ENCODE measurements around the gene CST9.
"Not testable (repeated sequence)": the region's sequence is repeated elsewhere in the genome, so short reads cannot be mapped to it uniquely, and the experiment has no call there.

The CST9 gene

GRCh38 chr20:23622839-23623343 lies 17.2 kb upstream of the CST9 start:
- peak; percentile 91 for DNase-seq (ENCODE audit: low read depth)
- no peak for TF ChIP-seq CTCF (conservative IDR thresholded peaks at IDR 0.05; ENCODE audit: low read depth, low read length)
- H3K4me3 ChIP-seq (ENCODE audit: low read depth, low read length): peak overlapping the region; percentile 41

GRCh38 chr20:23622401-23622800 lies 16.7 kb upstream of the CST9 start:
- H3K4me3 ChIP-seq (ENCODE audit: low read depth, low read length): peak overlapping the region; percentile 41
- not testable (repeated sequence) for DNase-seq (ENCODE audit: low read depth)

GRCh38 chr20:23620670-23621386 lies 15.1 kb upstream of the CST9 start:
- not testable (repeated sequence) for H3K4me3 ChIP-seq (ENCODE audit: low read depth, low read length); DNase-seq (ENCODE audit: low read depth)

- no peak for DNase-seq (ENCODE audit: low read depth)
- no peak for TF ChIP-seq CTCF (conservative IDR thresholded peaks at IDR 0.05; ENCODE audit: low read depth, low read length)
- H3K4me3 ChIP-seq (ENCODE audit: low read depth, low read length): no peak overlapping the region
Measured at GRCh38 chr20:23614163-23614562, 8.4 kb upstream of the CST9 start.

- no peak for DNase-seq (ENCODE audit: low read depth)
- no peak overlapping the region for H3K4me3 ChIP-seq (ENCODE audit: low read depth, low read length)
- no peak for TF ChIP-seq CTCF (conservative IDR thresholded peaks at IDR 0.05; ENCODE audit: low read depth, low read length)
Measured at GRCh38 chr20:23613676-23614075, 8.0 kb upstream of the CST9 start.

GRCh38 chr20:23612396-23612795 lies 6.7 kb upstream of the CST9 start:
- no peak for TF ChIP-seq CTCF (conservative IDR thresholded peaks at IDR 0.05; ENCODE audit: low read depth, low read length)
- DNase-seq (ENCODE audit: low read depth): no peak
- no peak overlapping the region for H3K4me3 ChIP-seq (ENCODE audit: low read depth, low read length)

- DNase-seq (ENCODE audit: low read depth): peak; percentile 57
- no peak for TF ChIP-seq CTCF (conservative IDR thresholded peaks at IDR 0.05; ENCODE audit: low read depth, low read length)
Measured at GRCh38 chr20:23609486-23610109, 3.9 kb upstream of the CST9 start.

GRCh38 chr20:23608251-23608846 lies 2.6 kb upstream of the CST9 start:
- DNase-seq (ENCODE audit: low read depth): no peak
- no peak overlapping the region for H3K4me3 ChIP-seq (ENCODE audit: low read depth, low read length)
- no peak for TF ChIP-seq CTCF (conservative IDR thresholded peaks at IDR 0.05; ENCODE audit: low read depth, low read length)

More at GRCh38 chr20:23609486-23610109, 3.9 kb upstream of the CST9 start:
- H3K4me3 ChIP-seq (ENCODE audit: low read depth, low read length): no peak overlapping the region

All from choroid plexus epithelial cell (primary cell).